B cell (primary cell): ENCODE measurements around the gene NTRK2. TPM values are rescaled to one million over a fixed set of nuclear protein-coding genes. Genes with fewer than 3 reads are reported as not detected.

Experiments used
- ATAC-seq: fragments of 200-7000 bp; cut with Tn5 transposase; one replicate; pipeline ENCODE4 v1.10.0; 2021; ENCODE audit warnings: low read depth, mild to moderate bottlenecking, moderate number of reproducible peaks, moderate library complexity
- CTCF ChIA-PET: fragments of 350-600 bp; sonication (Branson Sonifier 250); formaldehyde crosslinking; loops from one replicate; lab custom pipeline; 2021; ENCODE audit warnings: antibody characterized with exemption, inconsistent platforms; lab: Charles Lee
- POLR2A ChIA-PET: fragments of 350-600 bp; sonication (Branson Sonifier 250); formaldehyde crosslinking; loops from one replicate; lab custom pipeline; 2021; ENCODE audit warnings: antibody characterized with exemption; lab: Charles Lee
- DNase-seq: peaks from one replicate; pipeline ENCODE4 v3.0.0; 2013
- H2AFZ ChIP-seq: 2 replicates; pipeline ENCODE4 v1.6.1; 2012; ENCODE audit warnings: mild to moderate bottlenecking, low read depth, low read length; ENCODE audit not compliant: insufficient read depth, poor library complexity, severe bottlenecking
- H3K27ac ChIP-seq, 2 donors: 1 replicate in 1 of 2; 2 replicates in 1 of 2; pipeline ENCODE4 v1.5.1; 2012 to 2013; ENCODE audit warnings: low read length in 2 of 2, mild to moderate bottlenecking in 2 of 2, moderate library complexity in 1 of 2
- H3K27me3 ChIP-seq, 4 experiments: fragments of 200-600 bp in 1 of 4; sonication (generic) in 1 of 4; replicated peaks in 1 of 4; 1 replicate in 2 of 4; 2 replicates in 2 of 4; pipeline versions ENCODE4 v1.6.1 to v1.7.0; 2013 to 2016; ENCODE audit warnings: low read length in 3 of 4, mild to moderate bottlenecking in 2 of 4, mixed read lengths in 1 of 4, moderate library complexity in 1 of 4; ENCODE audit not compliant: insufficient read depth in 4 of 4, control insufficient read depth in 3 of 4; ENCODE audit errors: control extremely low read depth in 1 of 4
- H3K36me3 ChIP-seq, 2 experiments: replicated peaks in 1 of 2; 1 replicate in 1 of 2; 2 replicates in 1 of 2; pipeline versions ENCODE4 v1.6.1 to v1.7.1; 2013; ENCODE audit warnings: low read length in 1 of 2; ENCODE audit not compliant: insufficient read depth in 2 of 2, control insufficient read depth in 1 of 2; ENCODE audit errors: control extremely low read depth in 1 of 2, extremely low read depth in 1 of 2
- H3K4me1 ChIP-seq, 2 donors: fragments of 200-600 bp in 1 of 2; sonication (generic) in 1 of 2; 1 replicate in 1 of 2; 2 replicates in 1 of 2; pipeline versions ENCODE4 v1.5.1 to v1.6.1; 2013 to 2017; ENCODE audit warnings: low read length in 2 of 2; ENCODE audit not compliant: control insufficient read depth in 2 of 2, insufficient read depth in 2 of 2
- H3K4me2 ChIP-seq: replicated peaks from 2 replicates; pipeline ENCODE3; 2012; ENCODE audit warnings: mild to moderate bottlenecking, low read depth, low read length; ENCODE audit not compliant: poor library complexity, severe bottlenecking
- H3K4me3 ChIP-seq, 5 experiments: fragments of 200-600 bp in 1 of 5; sonication (generic) in 1 of 5; 1 replicate in 3 of 5; 2 replicates in 2 of 5; pipeline versions ENCODE4 v1.5.1 to v1.7.0; 2011 to 2016; ENCODE audit warnings: low read length in 4 of 5, mild to moderate bottlenecking in 4 of 5, low read depth in 2 of 5, control low read depth in 1 of 5, moderate library complexity in 1 of 5; ENCODE audit not compliant: insufficient read depth in 1 of 5; ENCODE audit errors: control extremely low read depth in 1 of 5, extremely low read depth in 1 of 5
- H3K79me2 ChIP-seq: fragments of 200-600 bp; sonication (generic); one replicate; pipeline ENCODE4 v1.6.0; 2016; ENCODE audit warnings: low read length; ENCODE audit not compliant: control insufficient read depth, insufficient read depth
- H3K9ac ChIP-seq: fragments of 200-600 bp; sonication (generic); 2 replicates; pipeline ENCODE4 v1.6.1; 2017; ENCODE audit warnings: mild to moderate bottlenecking, low read length, moderate library complexity
- H3K9me3 ChIP-seq, 3 donors: one replicate each; pipeline versions ENCODE4 v1.6.1 to v1.7.1; 2013; ENCODE audit warnings: low read length in 2 of 3; ENCODE audit not compliant: control insufficient read depth in 2 of 3, insufficient read depth in 1 of 3; ENCODE audit errors: control extremely low read depth in 1 of 3
- H4K20me1 ChIP-seq: 2 replicates; pipeline ENCODE4 v1.6.0; 2012; ENCODE audit warnings: mild to moderate bottlenecking, low read length; ENCODE audit not compliant: insufficient read depth, control insufficient read depth, poor library complexity, severe bottlenecking
- H3K27ac Mint-ChIP-seq: one replicate; pipeline ENCODE4 v1.8.0; 2021; ENCODE audit warnings: mixed read lengths
- H3K27me3 Mint-ChIP-seq: one replicate; pipeline ENCODE4 v1.8.0; 2021; ENCODE audit warnings: mixed read lengths
- H3K4me1 Mint-ChIP-seq: one replicate; pipeline ENCODE4 v1.8.0; 2021; ENCODE audit warnings: mixed read lengths
- H3K4me3 Mint-ChIP-seq: one replicate; pipeline ENCODE4 v1.8.0; 2021; ENCODE audit warnings: mixed read lengths
- H3K9me3 Mint-ChIP-seq: one replicate; pipeline ENCODE4 v1.8.0; 2022; ENCODE audit warnings: mixed read lengths; ENCODE audit not compliant: insufficient read depth
- CTCF ChIP-seq: fragments of 200-600 bp; IDR thresholded peaks from one replicate; pipeline ENCODE4 v1.8.0; 2022; ENCODE audit warnings: antibody characterized with exemption, mild to moderate bottlenecking
- EZH2 ChIP-seq: IDR thresholded peaks from 2 replicates; pipeline ENCODE4 v1.6.1; 2012; ENCODE audit warnings: borderline replicate concordance, low read depth, mild to moderate bottlenecking, moderate library complexity, low read length; ENCODE audit not compliant: insufficient read depth, poor library complexity, severe bottlenecking
- WGBS: methylation state at CpG from one replicate; pipeline ENCODE4 v1.1.5; 2013; ENCODE audit warnings: missing lambda C conversion rate; ENCODE audit not compliant: insufficient coverage; 5-methylcytosine and 5-hydroxymethylcytosine counted together
- intact Hi-C: fragments of 100-400 bp; cut with micrococcal nuclease; formaldehyde crosslinking; loops from one replicate; pipeline ENCODE4 v1.10.0; 2022
- polyA plus RNA-seq: library from polyadenylated mRNA; depleted of rRNA; stranded (reverse); fragments of >200 nt; gene quantifications from 2 replicates; pipeline ENCODE4 v1.2.3, GENCODE V29; 2012
- total RNA-seq, 2 donors: library from RNA; stranded (reverse); fragments of 120-200 nt in 1 of 2; gene quantifications; 1 replicate in 1 of 2; 2 replicates in 1 of 2; pipeline versions ENCODE4 v1.2.3 to v1.2.4, GENCODE V29; 2013 to 2022

The NTRK2 gene
- total and polyA plus RNA-seq, 2 donors (not counting 1 experiment from before 2014, with no cell fraction given): 0.03 to 0.10 TPM

GRCh38 chr9:84811751-84812074 is 142.2 kb downstream of the NTRK2 start:
- no CpG with 5 or more reads among the region's 1 CpG for WGBS
- DNase-seq (no peak), ATAC-seq (no peak)
- H4K20me1 ChIP-seq: no peaks in the 10 kb centered on the region
- H3K27ac Mint-ChIP-seq: no peak overlapping the region
- no peak overlapping the region for H3K4me3 ChIP-seq
- H3K9me3 Mint-ChIP-seq: no peaks in the 10 kb centered on the region
- CTCF ChIA-PET: no interaction called here
- no peaks in the 10 kb centered on the region for H3K4me1 ChIP-seq
- H3K27me3 Mint-ChIP-seq: peaks cover 9% of the 10 kb centered on the region
- no peak overlapping the region for H3K27ac ChIP-seq
- no peaks in the 10 kb centered on the region for H3K9me3 ChIP-seq
- no peak overlapping the region for H2AFZ ChIP-seq
- TF ChIP-seq EZH2: no peak
- no peak for TF ChIP-seq CTCF
- POLR2A ChIA-PET: no interaction called here
- intact Hi-C loops: no loop called here
- no peaks in the 10 kb centered on the region for H3K36me3 ChIP-seq
- no peak overlapping the region for H3K4me3 Mint-ChIP-seq
- no peaks in the 10 kb centered on the region for H3K4me1 Mint-ChIP-seq
- no peak overlapping the region for H3K4me2 ChIP-seq
- H3K9ac ChIP-seq: no peak overlapping the region
- H3K79me2 ChIP-seq: no peaks in the 10 kb centered on the region
- no peaks in the 10 kb centered on the region for H3K27me3 ChIP-seq

- no peaks in the 10 kb centered on the region for H4K20me1 ChIP-seq
- H3K79me2 ChIP-seq: no peaks in the 10 kb centered on the region
- H3K9ac ChIP-seq: no peak overlapping the region
- WGBS: 100% methylated on average over 5 of the region's 5 CpGs
- H3K9me3 Mint-ChIP-seq: no peaks in the 10 kb centered on the region
- no peaks in the 10 kb centered on the region for H3K4me1 Mint-ChIP-seq
- H3K4me2 ChIP-seq: no peak overlapping the region
- intact Hi-C loops: no loop called here
- CTCF ChIA-PET: no interaction called here
- no peak overlapping the region for H3K27ac ChIP-seq
- no peaks in the 10 kb centered on the region for H3K36me3 ChIP-seq
- TF ChIP-seq EZH2: no peak
- TF ChIP-seq CTCF: no peak
- no peaks in the 10 kb centered on the region for H3K4me1 ChIP-seq
- no peak overlapping the region for H3K27ac Mint-ChIP-seq
- DNase-seq (no peak), ATAC-seq (no peak)
- peaks cover 9% of the 10 kb centered on the region for H3K27me3 Mint-ChIP-seq
- no peak overlapping the region for H3K4me3 ChIP-seq
- no peak overlapping the region for H2AFZ ChIP-seq
- H3K4me3 Mint-ChIP-seq: no peak overlapping the region
- no peaks in the 10 kb centered on the region for H3K9me3 ChIP-seq
- no peaks in the 10 kb centered on the region for H3K27me3 ChIP-seq
- POLR2A ChIA-PET: no interaction called here
Observed at GRCh38 chr9:84812355-84812754, 142.8 kb downstream of the NTRK2 start.
